NOMO-1 treated with dmso at 0.1 percent for 144 hours (cell line): Measurements from ENCODE around the gene TBX5.
"Not testable (repeated sequence)": the region's sequence is repeated elsewhere in the genome, so short reads cannot be mapped to it uniquely, and the experiment has no call there.

Experiments
- DNase-seq: peaks from one replicate; lab custom pipeline; 2025; ENCODE audit not compliant: unreplicated experiment; lab: John Stamatoyannopoulos, UW

The TBX5 gene

GRCh38 chr12:114392909-114393308 is 13.0 kb downstream of the TBX5 start:
- DNase-seq = no peak

GRCh38 chr12:114391088-114391487 is 14.9 kb downstream of the TBX5 start:
- DNase-seq = no peak

GRCh38 chr12:114384739-114385138 is 21.2 kb downstream of the TBX5 start:
- DNase-seq = no peak

- DNase-seq = no peak
These were observed 24.8 kb downstream of the TBX5 start for GRCh38 chr12:114381177-114381576.

- no peak for DNase-seq
These were observed 34.2 kb downstream of the TBX5 start for GRCh38 chr12:114371733-114372132.

GRCh38 chr12:114371250-114371649 is 34.7 kb downstream of the TBX5 start:
- DNase-seq = no peak

- no peak for DNase-seq
These were observed 37.1 kb downstream of the TBX5 start for GRCh38 chr12:114368685-114369452.

- no peak for DNase-seq
These were observed 44.0 kb downstream of the TBX5 start for GRCh38 chr12:114361992-114362391.

GRCh38 chr12:114361545-114361944 is 44.4 kb downstream of the TBX5 start:
- DNase-seq = no peak

- no peak for DNase-seq
These were observed 45.5 kb downstream of the TBX5 start for GRCh38 chr12:114360485-114360884.

GRCh38 chr12:114355389-114356088 is 50.4 kb downstream of the TBX5 start:
- no peak for DNase-seq

- DNase-seq = not testable (repeated sequence)
These were observed 56.7 kb downstream of the TBX5 start for GRCh38 chr12:114349239-114349638.

- DNase-seq = no peak
These were observed 58.1 kb downstream of the TBX5 start for GRCh38 chr12:114347861-114348260.

GRCh38 chr12:114344831-114345230 is 61.1 kb downstream of the TBX5 start:
- DNase-seq = no peak

GRCh38 chr12:114344303-114344663 is 61.7 kb downstream of the TBX5 start:
- no peak for DNase-seq

GRCh38 chr12:114343585-114344302 is 62.2 kb downstream of the TBX5 start:
- DNase-seq = no peak

- DNase-seq = no peak
These were observed 63.3 kb downstream of the TBX5 start for GRCh38 chr12:114342656-114343055.

- DNase-seq = no peak
These were observed 64.3 kb downstream of the TBX5 start for GRCh38 chr12:114341635-114342034.

- DNase-seq = no peak
These were observed 65.7 kb downstream of the TBX5 start for GRCh38 chr12:114340231-114340630.

GRCh38 chr12:114339626-114340025 is 66.3 kb downstream of the TBX5 start:
- no peak for DNase-seq

GRCh38 chr12:114335607-114336006 is 70.3 kb downstream of the TBX5 start:
- no peak for DNase-seq

- DNase-seq = no peak
These were observed 71.5 kb downstream of the TBX5 start for GRCh38 chr12:114334395-114334794.
